Measurements from ENCODE around the gene NUP43. TPM values are rescaled to one million over a fixed set of nuclear protein-coding genes. Genes with fewer than 3 reads are reported as not detected.

Gene NUP43
- total RNA-seq, 2 donors from 2014 or later = 18.3 to 26.7 TPM

DNA sequence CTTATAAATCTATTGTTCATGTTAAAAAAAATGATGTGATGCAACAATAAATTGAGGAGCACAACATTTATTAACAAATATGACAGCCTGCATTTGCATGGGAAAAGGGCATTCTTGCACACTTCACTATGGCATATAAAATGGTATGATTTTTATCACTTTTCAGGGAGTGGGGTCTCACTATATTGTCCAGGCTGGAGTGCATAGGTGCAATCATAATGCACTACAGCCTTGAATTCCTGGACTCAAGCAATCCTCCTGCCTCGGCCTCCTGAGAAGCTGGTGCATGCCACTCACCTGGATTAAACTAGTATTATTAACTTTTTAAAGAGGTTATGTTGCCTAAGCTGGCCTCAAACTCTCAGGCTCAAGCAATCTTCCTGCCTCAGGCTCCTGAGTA lies 11.4 kb downstream of the NUP43 start:
- no peak for TF ChIP-seq CTCF (IDR thresholded peaks at IDR 0.05)
- ATAC-seq (ENCODE audit: insufficient number of reproducible peaks, low FRiP score, low read depth) (no peak), DNase-seq (ENCODE audit: low spot score) (no peak)
- no peak overlapping the region for H3K4me3 ChIP-seq
- no peaks in the 10 kb centered on the region for H3K9me3 ChIP-seq
- no peak overlapping the region for H3K27ac ChIP-seq
- H3K27me3 ChIP-seq (replicated peaks; ENCODE audit: insufficient read depth) = no peaks in the 10 kb centered on the region
- no peaks in the 10 kb centered on the region for H3K4me1 ChIP-seq (ENCODE audit: control insufficient read depth in 1 of 2, low read depth in 2 of 2)
- H3K36me3 ChIP-seq = peaks cover 41% of the 10 kb centered on the region

GRCh38 chr6:149733089-149733720 lies 13.1 kb downstream of the NUP43 start:
- no peak overlapping the region for H3K27ac ChIP-seq
- H3K4me1 ChIP-seq (ENCODE audit: control insufficient read depth in 1 of 2, low read depth in 2 of 2) = no peaks in the 10 kb centered on the region
- no peak overlapping the region for H3K4me3 ChIP-seq
- DNase-seq (ENCODE audit: low spot score) (no peak), ATAC-seq (ENCODE audit: insufficient number of reproducible peaks, low FRiP score, low read depth) (no peak)
- H3K36me3 ChIP-seq = peaks cover 43% of the 10 kb centered on the region
- TF ChIP-seq CTCF (IDR thresholded peaks at IDR 0.05) = no peak
- H3K27me3 ChIP-seq (replicated peaks; ENCODE audit: insufficient read depth) = no peaks in the 10 kb centered on the region
- no peaks in the 10 kb centered on the region for H3K9me3 ChIP-seq

GRCh38 chr6:149729824-149730223 lies 16.5 kb downstream of the NUP43 start:
- DNase-seq (ENCODE audit: low spot score) (no peak), ATAC-seq (ENCODE audit: insufficient number of reproducible peaks, low FRiP score, low read depth) (no peak)
- Histone ChIP-seq H3K27ac (no peak overlapping the region), H3K9me3 (no peaks in the 10 kb centered on the region), H3K4me3 (no peak overlapping the region), H3K36me3 (peaks cover 31% of the 10 kb centered on the region), H3K27me3 (replicated peaks; ENCODE audit: insufficient read depth) (no peaks in the 10 kb centered on the region), H3K4me1 (ENCODE audit: control insufficient read depth in 1 of 2, low read depth in 2 of 2) (no peaks in the 10 kb centered on the region)
- TF ChIP-seq CTCF (IDR thresholded peaks at IDR 0.05) = no peak

- ATAC-seq (ENCODE audit: insufficient number of reproducible peaks, low FRiP score, low read depth) (no peak), DNase-seq (ENCODE audit: low spot score) (no peak)
- TF ChIP-seq CTCF (IDR thresholded peaks at IDR 0.05) = no peak
- peaks cover 30% of the 10 kb centered on the region for H3K36me3 ChIP-seq
- no peak overlapping the region for H3K4me3 ChIP-seq
- H3K27me3 ChIP-seq (replicated peaks; ENCODE audit: insufficient read depth) = no peaks in the 10 kb centered on the region
- no peaks in the 10 kb centered on the region for H3K4me1 ChIP-seq (ENCODE audit: control insufficient read depth in 1 of 2, low read depth in 2 of 2)
- no peak overlapping the region for H3K27ac ChIP-seq
- H3K9me3 ChIP-seq = no peaks in the 10 kb centered on the region
These were observed 17.7 kb downstream of the NUP43 start for GRCh38 chr6:149728499-149729234.

- no peak for TF ChIP-seq CTCF (IDR thresholded peaks at IDR 0.05)
- DNase-seq (ENCODE audit: low spot score) (no peak), ATAC-seq (ENCODE audit: insufficient number of reproducible peaks, low FRiP score, low read depth) (no peak)
- Histone ChIP-seq H3K27ac (no peak overlapping the region), H3K4me3 (no peak overlapping the region), H3K36me3 (peaks cover 26% of the 10 kb centered on the region), H3K9me3 (no peaks in the 10 kb centered on the region), H3K27me3 (replicated peaks; ENCODE audit: insufficient read depth) (no peaks in the 10 kb centered on the region), H3K4me1 (ENCODE audit: control insufficient read depth in 1 of 2, low read depth in 2 of 2) (no peaks in the 10 kb centered on the region)
These were observed 18.4 kb downstream of the NUP43 start for GRCh38 chr6:149727793-149728498.

All from thoracic aorta (tissue), 2 donors.